Astrocyte of the spinal cord (primary cell): ENCODE measurements around the gene PAPOLG.

ENCODE experiments used
- DNase-seq: peaks from one replicate; pipeline ENCODE4 v3.0.0; 2011; ENCODE audit warnings: low read depth, low spot score
- H3K4me3 ChIP-seq: 2 replicates; pipeline ENCODE4 v1.5.1; 2011; ENCODE audit warnings: low read depth, mild to moderate bottlenecking, low read length, moderate library complexity
- CTCF ChIP-seq: IDR thresholded peaks from 2 replicates; pipeline ENCODE4 v1.5.1; 2012; ENCODE audit warnings: low read depth, mild to moderate bottlenecking, low read length, inconsistent platforms
- in situ Hi-C: cut with HindIII; loops from 2 replicates; pipeline ENCODE4 v1.10.0; 2017; ENCODE audit warnings: low sequenced_read_pairs

Gene PAPOLG

GRCh38 chr2:60756097-60757087 lies at the start of gene PAPOLG:
PAPOLG (plus strand) TSS chr2:60756268; CDS start chr2:60756479, 211 bp downstream.
- peak; percentile 94 for DNase-seq
- no peak for TF ChIP-seq CTCF
- in situ Hi-C loops, result no loop called here
- H3K4me3 ChIP-seq, result peak within 1 kb of the TSS; percentile 99

- peak; percentile 57 for TF ChIP-seq CTCF
- H3K4me3 ChIP-seq, result no peak overlapping the region
- in situ Hi-C loops, result no loop called here
- peak; percentile 51 for DNase-seq
Measured at GRCh38 chr2:60707750-60708371, 48.2 kb upstream of the PAPOLG start.

- no peak for TF ChIP-seq CTCF
- in situ Hi-C loops, result no loop called here
- no peak overlapping the region for H3K4me3 ChIP-seq
- DNase-seq, result no peak
Measured at GRCh38 chr2:60708630-60709320, 47.3 kb upstream of the PAPOLG start.

- DNase-seq, result no peak
- no peak overlapping the region for H3K4me3 ChIP-seq
- TF ChIP-seq CTCF, result no peak
- in situ Hi-C loops, result no loop called here
Measured at GRCh38 chr2:60710707-60711106, 45.4 kb upstream of the PAPOLG start.

GRCh38 chr2:60715561-60715960 lies 40.5 kb upstream of the PAPOLG start:
- no peak for DNase-seq
- no peak for TF ChIP-seq CTCF
- in situ Hi-C loops, result no loop called here
- H3K4me3 ChIP-seq, result no peak overlapping the region

- in situ Hi-C loops, result no loop called here
- H3K4me3 ChIP-seq, result no peak overlapping the region
- TF ChIP-seq CTCF, result no peak
- DNase-seq, result no peak
Measured at GRCh38 chr2:60717691-60718090, 38.4 kb upstream of the PAPOLG start.
